HEK293T (cell line): ENCODE data around the gene RNU6-1.

Experiments
- ARNT ChIP-seq: fragments of 450-650 bp; IDR thresholded peaks from 2 replicates; pipeline ENCODE4 v1.6.1; 2017; ENCODE audit warnings: mild to moderate bottlenecking
- BHLHE40 ChIP-seq: fragments of 450-650 bp; IDR thresholded peaks from 2 replicates; pipeline ENCODE4 v1.6.1; 2016; ENCODE audit warnings: mild to moderate bottlenecking, moderate library complexity, borderline replicate concordance
- ELF4 ChIP-seq: fragments of 450-650 bp; IDR thresholded peaks from 2 replicates; pipeline ENCODE4 v1.6.1; 2017; ENCODE audit warnings: antibody characterized with exemption
- FOXA1 ChIP-seq: fragments of 450-650 bp; IDR thresholded peaks from 2 replicates; pipeline ENCODE4 v1.6.1; 2016; ENCODE audit warnings: mild to moderate bottlenecking
- PKNOX1 ChIP-seq: fragments of 450-650 bp; IDR thresholded peaks from 2 replicates; pipeline ENCODE4 v1.6.1; 2016
- SP1 ChIP-seq: fragments of 450-650 bp; IDR thresholded peaks from 2 replicates; pipeline ENCODE4 v1.6.1; 2017

GRCh38 chr15:67829647-67830504 lies 10.0 kb downstream of the RNU6-1 start:
- TF ChIP-seq ARNT (no peak), ELF4 (no peak), BHLHE40 (no peak), SP1 (no peak), FOXA1 (no peak), PKNOX1 (no peak)
